Prostate gland (tissue), 2 donors: ENCODE results near the gene SMARCA2.

ENCODE experiments used
- POLR2A ChIP-seq: fragments of 450-650 bp; IDR thresholded peaks from one replicate; pipeline ENCODE4 v1.6.1; 2016; ENCODE audit warnings: antibody characterized with exemption, mild to moderate bottlenecking
- TF ChIP-seq, protein P1 (sequence below), 4 experiments: fragments of 200-600 bp in 2 of 4; fragments of 450-650 bp in 2 of 4; sonication (generic) in 2 of 4; IDR thresholded peaks; 1 replicate in 3 of 4; 2 replicates in 1 of 4; pipeline ENCODE4 v1.5.1; 2016 to 2019; ENCODE audit warnings: antibody characterized with exemption in 4 of 4, mild to moderate bottlenecking in 2 of 4, moderate library complexity in 2 of 4

DNA sequence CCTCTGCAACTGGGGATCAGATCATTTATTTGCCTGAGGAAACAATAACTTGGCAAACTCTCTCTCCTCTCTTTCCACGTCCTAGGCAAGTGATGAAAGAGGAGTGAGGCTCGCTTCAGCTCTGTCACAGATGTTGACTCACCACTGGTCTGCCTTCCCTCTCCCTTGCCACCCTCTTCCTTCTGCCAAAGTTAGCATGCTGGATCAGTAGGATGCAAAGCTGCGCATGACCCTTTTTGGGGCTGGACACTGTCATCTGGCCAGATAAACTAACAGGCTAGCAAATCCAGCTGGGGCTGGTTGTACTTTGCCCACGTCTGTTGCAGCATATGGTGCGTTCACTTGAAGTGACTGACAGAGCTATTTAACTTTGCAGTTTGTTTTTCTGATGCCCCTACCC is 36.2 kb upstream of the SMARCA2 start:
- TF ChIP-seq, protein P1, sequence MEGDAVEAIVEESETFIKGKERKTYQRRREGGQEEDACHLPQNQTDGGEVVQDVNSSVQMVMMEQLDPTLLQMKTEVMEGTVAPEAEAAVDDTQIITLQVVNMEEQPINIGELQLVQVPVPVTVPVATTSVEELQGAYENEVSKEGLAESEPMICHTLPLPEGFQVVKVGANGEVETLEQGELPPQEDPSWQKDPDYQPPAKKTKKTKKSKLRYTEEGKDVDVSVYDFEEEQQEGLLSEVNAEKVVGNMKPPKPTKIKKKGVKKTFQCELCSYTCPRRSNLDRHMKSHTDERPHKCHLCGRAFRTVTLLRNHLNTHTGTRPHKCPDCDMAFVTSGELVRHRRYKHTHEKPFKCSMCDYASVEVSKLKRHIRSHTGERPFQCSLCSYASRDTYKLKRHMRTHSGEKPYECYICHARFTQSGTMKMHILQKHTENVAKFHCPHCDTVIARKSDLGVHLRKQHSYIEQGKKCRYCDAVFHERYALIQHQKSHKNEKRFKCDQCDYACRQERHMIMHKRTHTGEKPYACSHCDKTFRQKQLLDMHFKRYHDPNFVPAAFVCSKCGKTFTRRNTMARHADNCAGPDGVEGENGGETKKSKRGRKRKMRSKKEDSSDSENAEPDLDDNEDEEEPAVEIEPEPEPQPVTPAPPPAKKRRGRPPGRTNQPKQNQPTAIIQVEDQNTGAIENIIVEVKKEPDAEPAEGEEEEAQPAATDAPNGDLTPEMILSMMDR (IDR thresholded peaks at IDR 0.05): no peak
- TF ChIP-seq POLR2A: no peak
